Endothelial cell (in vitro differentiated cells): ENCODE results near the gene WDR82. TPM values are rescaled to one million over a fixed set of nuclear protein-coding genes. Genes with fewer than 3 reads are reported as not detected.

Source experiments
- DNase-seq: peaks from one replicate; pipeline ENCODE4 v3.0.0; 2021; ENCODE audit warnings: low spot score
- H3K27ac Mint-ChIP-seq: one replicate; pipeline ENCODE4 v1.8.0; 2021; ENCODE audit warnings: mixed read lengths, inconsistent platforms; ENCODE audit not compliant: unreplicated experiment
- H3K27me3 Mint-ChIP-seq: one replicate; pipeline ENCODE4 v1.8.0; 2021; ENCODE audit warnings: mild to moderate bottlenecking, moderate library complexity, mixed read lengths, inconsistent platforms; ENCODE audit not compliant: unreplicated experiment
- H3K36me3 Mint-ChIP-seq: one replicate; pipeline ENCODE4 v1.8.0; 2021; ENCODE audit warnings: mild to moderate bottlenecking, low read depth, mixed read lengths, inconsistent platforms; ENCODE audit not compliant: unreplicated experiment
- H3K4me1 Mint-ChIP-seq: one replicate; pipeline ENCODE4 v1.8.0; 2021; ENCODE audit warnings: mild to moderate bottlenecking, mixed read lengths, inconsistent platforms; ENCODE audit not compliant: unreplicated experiment
- H3K4me3 Mint-ChIP-seq: one replicate; pipeline ENCODE4 v1.8.0; 2021; ENCODE audit warnings: mild to moderate bottlenecking, mixed read lengths, inconsistent platforms; ENCODE audit not compliant: unreplicated experiment
- H3K9me3 Mint-ChIP-seq: one replicate; pipeline ENCODE4 v1.8.0; 2021; ENCODE audit warnings: mixed read lengths, inconsistent platforms; ENCODE audit not compliant: unreplicated experiment
- CTCF ChIP-seq: fragments of 200-600 bp; sonication (generic); IDR thresholded peaks from one replicate; pipeline ENCODE4 v1.5.0; 2021; ENCODE audit warnings: antibody characterized with exemption; ENCODE audit not compliant: unreplicated experiment
- total RNA-seq: library from RNA; stranded (reverse); fragmentation: NEBNext Ultra II Directional; extraction: Animal tissue kit (Norgen Biotek cat#: 25700); gene quantifications from one replicate; pipeline ENCODE4 v1.2.1, GENCODE V29; 2021; ENCODE audit not compliant: unreplicated experiment

Gene WDR82
- total RNA-seq, 1 donor from 2014 or later = 72.3 TPM

- peaks cover 5% of the 10 kb centered on the region for H3K36me3 Mint-ChIP-seq
- TF ChIP-seq CTCF = no peak
- no peak overlapping the region for H3K27ac Mint-ChIP-seq
- no peak for DNase-seq
- peaks cover 16% of the 10 kb centered on the region for H3K4me1 Mint-ChIP-seq
- peaks cover 6% of the 10 kb centered on the region for H3K27me3 Mint-ChIP-seq
- H3K9me3 Mint-ChIP-seq = no peaks in the 10 kb centered on the region
- no peak overlapping the region for H3K4me3 Mint-ChIP-seq
These were observed 43.7 kb downstream of the WDR82 start for GRCh38 chr3:52234516-52235447.

DNA sequence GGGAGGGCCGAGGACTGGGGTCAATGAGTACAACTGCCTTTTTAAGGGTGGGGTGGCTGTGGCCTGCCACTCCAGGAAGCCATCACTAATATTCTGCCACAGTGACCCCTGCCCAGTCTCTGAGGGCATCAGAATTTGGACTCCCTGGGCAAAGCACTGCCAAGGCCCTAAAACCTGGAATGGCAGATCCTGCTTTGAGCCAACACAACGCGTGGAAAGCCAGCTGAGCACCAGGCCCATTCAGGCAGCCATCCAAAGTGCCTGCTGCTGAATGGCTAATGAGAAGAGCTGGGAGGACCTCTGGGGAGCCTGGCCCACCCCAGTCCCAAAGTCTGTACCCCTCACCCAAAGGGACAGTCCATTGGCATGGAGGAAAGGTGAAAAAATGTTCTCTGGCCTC is 44.5 kb downstream of the WDR82 start:
- Mint-ChIP-seq H3K9me3 (no peaks in the 10 kb centered on the region), H3K4me1 (peaks cover 13% of the 10 kb centered on the region), H3K36me3 (peaks cover 5% of the 10 kb centered on the region), H3K4me3 (no peak overlapping the region), H3K27ac (no peak overlapping the region), H3K27me3 (peaks cover 6% of the 10 kb centered on the region)
- TF ChIP-seq CTCF = no peak
- no peak for DNase-seq

DNA sequence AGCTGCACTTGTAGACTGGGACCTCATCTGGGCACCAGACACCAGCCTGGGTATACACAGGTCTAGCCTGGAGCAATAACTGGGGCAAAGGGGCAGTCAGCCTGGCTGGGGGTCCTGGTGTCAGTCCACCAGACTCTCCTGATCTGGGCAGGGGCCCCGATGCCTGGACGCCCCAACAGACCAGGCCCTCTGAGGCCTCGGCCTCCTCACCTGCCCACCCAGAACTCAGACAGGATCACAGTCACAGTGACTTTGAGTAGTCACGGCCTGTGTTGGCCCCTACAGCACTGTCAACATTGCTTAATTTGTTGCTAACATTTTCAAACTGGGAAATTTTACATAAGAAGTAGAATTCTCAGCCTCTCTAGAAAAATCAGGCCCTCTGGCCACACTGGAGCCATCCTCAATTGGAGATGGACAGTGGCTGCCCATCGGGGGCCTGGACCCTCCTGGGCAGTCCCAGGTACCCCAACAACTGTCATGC is 45.3 kb downstream of the WDR82 start:
- Mint-ChIP-seq H3K9me3 (no peaks in the 10 kb centered on the region), H3K27ac (no peak overlapping the region), H3K36me3 (peaks cover 5% of the 10 kb centered on the region), H3K4me3 (no peak overlapping the region), H3K27me3 (peaks cover 6% of the 10 kb centered on the region), H3K4me1 (peaks cover 8% of the 10 kb centered on the region)
- no peak for TF ChIP-seq CTCF
- no peak for DNase-seq

DNA sequence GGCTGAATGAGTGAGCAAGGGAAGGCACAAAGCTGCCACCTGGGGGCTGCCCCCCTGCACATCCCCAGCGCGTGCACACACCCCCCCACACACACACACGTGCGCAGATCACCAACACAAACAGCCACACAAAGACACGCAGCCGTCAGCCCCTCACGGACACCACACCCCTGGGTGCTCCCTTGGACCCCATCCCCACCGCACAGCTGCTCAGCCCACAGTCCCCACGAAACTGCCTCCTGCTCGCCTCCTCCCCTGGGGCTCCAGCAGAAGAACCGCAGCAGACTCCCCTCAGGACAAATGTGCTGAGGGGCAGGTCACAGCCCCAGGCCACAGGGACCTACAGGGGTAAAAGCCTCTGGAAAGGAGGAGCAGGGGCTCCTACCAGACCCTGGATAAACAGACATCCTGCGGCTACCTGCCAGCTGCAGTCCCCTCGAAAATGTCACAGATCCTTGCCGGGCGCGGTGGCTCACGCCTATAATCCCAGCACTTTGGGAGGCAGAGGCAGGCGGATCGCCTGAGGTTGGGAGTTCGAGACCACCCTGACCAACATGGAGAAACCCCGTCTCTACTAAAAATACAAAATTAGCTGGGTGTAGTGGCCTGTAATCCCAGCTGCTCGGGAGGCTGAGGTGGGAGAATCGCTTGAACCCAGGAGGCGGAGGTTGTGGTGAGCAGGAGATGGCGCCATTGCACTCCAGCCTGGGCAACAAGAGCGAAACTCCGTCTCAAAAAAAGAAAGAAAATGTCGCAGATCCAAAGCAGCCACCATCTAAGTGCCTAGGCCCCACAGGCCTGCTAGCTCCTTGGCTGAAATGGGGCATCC is 46.0 kb downstream of the WDR82 start:
- Mint-ChIP-seq H3K4me1 (peaks cover 3% of the 10 kb centered on the region), H3K9me3 (no peaks in the 10 kb centered on the region), H3K36me3 (peaks cover 8% of the 10 kb centered on the region), H3K27ac (no peak overlapping the region), H3K4me3 (no peak overlapping the region), H3K27me3 (peaks cover 6% of the 10 kb centered on the region)
- no peak for DNase-seq
- TF ChIP-seq CTCF = no peak
